H1 (cell line): Measurements from ENCODE around the gene F10. TPM values are rescaled to one million over a fixed set of nuclear protein-coding genes. Genes with fewer than 3 reads are reported as not detected.

ENCODE experiments used
- CTCF ChIA-PET: fragments of 300-600 bp; sonication (Branson Sonifier 250); formaldehyde crosslinking; loops from one replicate; lab custom pipeline; 2021; ENCODE audit not compliant: partially characterized antibody; lab: Charles Lee
- POLR2A ChIA-PET: fragments of 300-600 bp; sonication (Branson Sonifier 250); formaldehyde crosslinking; loops from one replicate; lab custom pipeline; 2021; ENCODE audit warnings: inconsistent platforms; ENCODE audit not compliant: partially characterized antibody; lab: Charles Lee
- DNase-seq, 2 experiments: peaks; one replicate each; pipeline versions ENCODE4 v3.0.0 to v3.0.0-alpha.2; 2010 to 2022; ENCODE audit warnings: low spot score in 2 of 2, low read depth in 1 of 2, mixed read lengths in 1 of 2
- FAIRE-seq: peaks from 2 replicates; lab custom pipeline; 2011; peaks lifted over from hg19 to GRCh38; lab: Jason Lieb, UNC
- H2AFZ ChIP-seq: 2 replicates; pipeline ENCODE4 v1.8.1; 2012; ENCODE audit warnings: low read length, inconsistent platforms
- H2AK5ac ChIP-seq: 2 replicates; pipeline ENCODE4 v1.6.1; 2013; ENCODE audit warnings: low read depth, low read length
- H2BK120ac ChIP-seq: replicated peaks from 2 replicates; pipeline ENCODE3; 2013; ENCODE audit warnings: low read depth, low read length, inconsistent platforms
- H2BK12ac ChIP-seq: 2 replicates; pipeline ENCODE4 v1.6.1; 2013; ENCODE audit warnings: low read depth, low read length
- H2BK15ac ChIP-seq: 2 replicates; pipeline ENCODE4 v1.6.1; 2013; ENCODE audit warnings: low read length
- H2BK20ac ChIP-seq: 2 replicates; pipeline ENCODE4 v1.6.1; 2013; ENCODE audit warnings: low read length
- H2BK5ac ChIP-seq: 2 replicates; pipeline ENCODE4 v1.6.1; 2013; ENCODE audit warnings: low read depth, low read length
- H3K14ac ChIP-seq: 2 replicates; pipeline ENCODE4 v1.6.1; 2013; ENCODE audit warnings: inconsistent platforms; ENCODE audit not compliant: insufficient read length
- H3K18ac ChIP-seq: 2 replicates; pipeline ENCODE4 v1.6.1; 2013; ENCODE audit warnings: low read length; ENCODE audit errors: extremely low read depth
- H3K23ac ChIP-seq: 2 replicates; pipeline ENCODE4 v1.6.1; 2013; ENCODE audit warnings: inconsistent platforms; ENCODE audit not compliant: insufficient read length
- H3K23me2 ChIP-seq: 2 replicates; pipeline ENCODE4 v1.6.1; 2013; ENCODE audit warnings: low read depth, low read length
- H3K27ac ChIP-seq: 2 replicates; pipeline ENCODE4 v1.6.1; 2011; ENCODE audit warnings: low read depth, low read length, inconsistent platforms
- H3K27me3 ChIP-seq, 4 experiments: replicated peaks in 1 of 4; 1 replicate in 1 of 4; 2 replicates in 3 of 4; pipeline versions ENCODE4 v1.6.1 to v1.8.1; 2011 to 2013; ENCODE audit warnings: low read length in 3 of 4, mild to moderate bottlenecking in 3 of 4, inconsistent platforms in 2 of 4, mixed read lengths in 2 of 4, moderate library complexity in 1 of 4; ENCODE audit not compliant: control insufficient read depth in 3 of 4, insufficient read depth in 3 of 4; ENCODE audit errors: extremely low read depth in 1 of 4
- H3K36me3 ChIP-seq, 4 experiments: 2 replicates each; pipeline versions ENCODE4 v1.6.1 to v1.8.1; 2011 to 2013; ENCODE audit warnings: mild to moderate bottlenecking in 4 of 4, low read length in 3 of 4, moderate library complexity in 2 of 4, control low read depth in 1 of 4, inconsistent platforms in 1 of 4; ENCODE audit not compliant: insufficient read depth in 4 of 4, control insufficient read depth in 2 of 4
- H3K4ac ChIP-seq: replicated peaks from 2 replicates; pipeline ENCODE3; 2013; ENCODE audit warnings: low read length, low read depth, mixed read lengths, inconsistent platforms; ENCODE audit not compliant: insufficient read length
- H3K4me1 ChIP-seq, 4 experiments: replicated peaks in 1 of 4; 1 replicate in 1 of 4; 2 replicates in 3 of 4; pipeline versions ENCODE4 v1.6.1 to v1.8.1; 2011 to 2013; ENCODE audit warnings: low read length in 3 of 4, inconsistent platforms in 2 of 4, mixed read lengths in 1 of 4; ENCODE audit not compliant: insufficient read depth in 4 of 4, control insufficient read depth in 3 of 4
- H3K4me2 ChIP-seq, 2 experiments: 2 replicates each; pipeline versions ENCODE4 v1.6.1 to v1.8.1; 2011 to 2013; ENCODE audit warnings: low read depth in 2 of 2, low read length in 2 of 2, control low read depth in 1 of 2, inconsistent platforms in 1 of 2, mild to moderate bottlenecking in 1 of 2; ENCODE audit not compliant: insufficient read depth in 1 of 2
- H3K4me3 ChIP-seq, 4 experiments: fragments of 200-600, 300-600 bp in 1 of 4; sonication (generic), shearing (Covaris generic), sonication (Bioruptor Twin) in 1 of 4; 2 replicates each; pipeline versions ENCODE4 v1.5.1 to v1.8.1; 2011 to 2016; ENCODE audit warnings: low read length in 4 of 4, low read depth in 3 of 4, control low read depth in 2 of 4, inconsistent platforms in 2 of 4, mild to moderate bottlenecking in 2 of 4, mixed read lengths in 1 of 4, moderate library complexity in 1 of 4; ENCODE audit not compliant: insufficient read depth in 2 of 4; ENCODE audit errors: extremely low read depth in 1 of 4
- H3K56ac ChIP-seq: replicated peaks from 2 replicates; pipeline ENCODE3; 2013; ENCODE audit warnings: low read depth, mild to moderate bottlenecking, mixed read lengths, low read length, inconsistent platforms; ENCODE audit not compliant: insufficient read length
- H3K79me1 ChIP-seq: 2 replicates; pipeline ENCODE4 v1.6.1; 2013; ENCODE audit warnings: low read depth, low read length, control low read depth
- H3K79me2 ChIP-seq, 2 experiments: 2 replicates each; pipeline versions ENCODE4 v1.6.1 to v1.8.1; 2012 to 2013; ENCODE audit warnings: low read length in 2 of 2, mild to moderate bottlenecking in 2 of 2, inconsistent platforms in 1 of 2; ENCODE audit not compliant: insufficient read depth in 2 of 2, control insufficient read depth in 1 of 2
- H3K9ac ChIP-seq, 4 experiments: replicated peaks in 1 of 4; 1 replicate in 1 of 4; 2 replicates in 3 of 4; pipeline versions ENCODE4 v1.6.1 to v1.8.1; 2011 to 2013; ENCODE audit warnings: low read depth in 3 of 4, low read length in 3 of 4, control low read depth in 2 of 4, mild to moderate bottlenecking in 2 of 4, moderate library complexity in 2 of 4, inconsistent platforms in 1 of 4; ENCODE audit errors: extremely low read depth in 1 of 4
- H3K9me3 ChIP-seq, 2 experiments: 2 replicates each; pipeline versions ENCODE4 v1.6.1 to v1.8.1; 2012 to 2013; ENCODE audit warnings: mild to moderate bottlenecking in 2 of 2, moderate library complexity in 2 of 2, control low read depth in 1 of 2, inconsistent platforms in 1 of 2, low read depth in 1 of 2, low read length in 1 of 2, mixed read lengths in 1 of 2; ENCODE audit not compliant: insufficient read depth in 2 of 2
- H4K20me1 ChIP-seq, 2 experiments: replicated peaks in 1 of 2; 2 replicates each; pipeline versions ENCODE3 to v1.8.1; 2011 to 2013; ENCODE audit warnings: inconsistent platforms in 2 of 2, low read length in 2 of 2, mild to moderate bottlenecking in 1 of 2; ENCODE audit not compliant: insufficient read depth in 2 of 2, control insufficient read depth in 1 of 2
- H4K5ac ChIP-seq: 2 replicates; pipeline ENCODE4 v1.6.1; 2013; ENCODE audit warnings: low read length, low read depth, mixed read lengths, inconsistent platforms; ENCODE audit not compliant: insufficient read length
- H4K8ac ChIP-seq: 2 replicates; pipeline ENCODE4 v1.8.0; 2013; ENCODE audit warnings: mild to moderate bottlenecking, moderate library complexity, low read length, inconsistent platforms; ENCODE audit not compliant: insufficient read depth; ENCODE audit errors: extremely low read depth
- H4K91ac ChIP-seq: replicated peaks from 2 replicates; pipeline ENCODE3; 2013; ENCODE audit warnings: low read length, mixed read lengths, inconsistent platforms; ENCODE audit not compliant: insufficient read length
- CBX8 ChIP-seq: fragments of 300-800, 300-1000 bp; sonication (generic); IDR thresholded peaks from 2 replicates; pipeline ENCODE4 v1.7.1; 2016; ENCODE audit warnings: low read depth, low read length, borderline replicate concordance
- EZH2 ChIP-seq: fragments of 200-600 bp; sonication (generic); IDR thresholded peaks from 2 replicates; pipeline ENCODE4 v1.7.1; 2012; ENCODE audit warnings: low read depth, mild to moderate bottlenecking, moderate library complexity, low read length, inconsistent platforms; ENCODE audit not compliant: severe bottlenecking
- FOSL1 ChIP-seq: IDR thresholded peaks from 2 replicates; pipeline ENCODE4 v1.6.1; 2011; ENCODE audit warnings: mild to moderate bottlenecking, low read depth, low read length, moderate library complexity; ENCODE audit not compliant: insufficient read depth
- POLR2A ChIP-seq, 2 experiments: IDR thresholded peaks; 1 replicate in 1 of 2; 2 replicates in 1 of 2; pipeline ENCODE4 v1.6.1; 2011; ENCODE audit warnings: low read depth in 2 of 2, low read length in 2 of 2, mild to moderate bottlenecking in 2 of 2; ENCODE audit errors: control extremely low read depth in 1 of 2
- RAD21 ChIP-seq, 2 experiments: IDR thresholded peaks in 1 of 2; conservative IDR thresholded peaks in 1 of 2; 2 replicates each; pipeline ENCODE4 v1.6.1; 2011; ENCODE audit warnings: low read depth in 2 of 2, low read length in 2 of 2, improper control_type of control experiment in 1 of 2, inconsistent platforms in 1 of 2, mild to moderate bottlenecking in 1 of 2, moderate library complexity in 1 of 2
- RXRA ChIP-seq: IDR thresholded peaks from 2 replicates; pipeline ENCODE4 v1.6.1; 2011; ENCODE audit warnings: low read depth, mild to moderate bottlenecking, low read length, moderate library complexity; ENCODE audit not compliant: insufficient read depth
- TAF1 ChIP-seq: IDR thresholded peaks from 2 replicates; pipeline ENCODE4 v1.6.1; 2011; ENCODE audit warnings: mild to moderate bottlenecking, low read depth, low read length
- WGBS, 2 experiments: shearing (Covaris generic) in 1 of 2; methylation state at CpG; one replicate each; pipeline versions ENCODE4 v1.1.6 to v1.1.7; 2013 to 2015; ENCODE audit warnings: low lambda C conversion rate in 2 of 2, mixed read lengths in 2 of 2, inconsistent platforms in 1 of 2, low coverage in 1 of 2, missing lambda C conversion rate in 1 of 2; ENCODE audit not compliant: insufficient replicate concordance in 2 of 2, insufficient coverage in 1 of 2, insufficient read length in 1 of 2; ENCODE audit errors: extremely low coverage in 1 of 2, missing lambda C conversion rate in 1 of 2; 5-methylcytosine and 5-hydroxymethylcytosine counted together
- polyA plus RNA-seq, 7 experiments: library from polyadenylated mRNA; depleted of rRNA in 3 of 7; stranded (reverse) in 5 of 7; unstranded in 2 of 7; fragments of >200 nt in 5 of 7; fragments of 200-250 nt in 2 of 7; gene quantifications; 1 replicate in 5 of 7; 2 replicates in 1 of 7; 4 replicates in 1 of 7; pipeline versions ENCODE4 v1.2.1 to v1.2.3, GENCODE V29; 2011 to 2013; ENCODE audit warnings: missing spikeins in 2 of 7, mixed read lengths in 2 of 7
- total RNA-seq: library from RNA; stranded (reverse); fragmentation: NEBNext Ultra II Directional; extraction: Animal tissue kit (Norgen Biotek cat#: 25700); gene quantifications from 2 replicates; pipeline ENCODE4 v1.2.1, GENCODE V29; 2021

F10 gene
- total and polyA plus RNA-seq, 2 of the 8 experiments (the other 6 are each of a cell fraction or from before 2014, with no cell fraction given): 2.0 to 4.2 TPM

DNA sequence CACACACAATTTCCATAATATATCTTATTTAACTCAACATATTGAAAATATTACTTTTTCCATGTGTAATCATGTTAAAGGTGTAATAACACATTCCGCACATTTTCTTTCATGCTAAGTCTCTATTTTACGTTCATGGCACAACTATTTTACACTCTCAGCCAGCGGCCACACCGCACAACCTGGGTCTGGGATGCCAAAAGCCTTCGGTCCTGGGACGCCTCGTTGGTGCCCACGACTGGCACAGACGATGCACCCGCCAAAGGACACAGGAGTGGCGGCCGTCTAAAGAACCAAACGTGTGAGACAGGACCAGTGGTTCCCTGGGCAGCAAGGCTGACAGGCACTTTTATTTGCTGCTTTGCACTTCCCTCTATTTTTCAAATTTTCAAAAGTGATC is 25.8 kb downstream of the F10 start:
- ChIA-PET CTCF (interaction anchor here (0.7 to 2.9 kb wide), 3 partner anchors 17 to 205 kb away, joined by 3 to 7 read pairs (median 3); no protein-coding TSS in a partner anchor), POLR2A (no interaction called here)
- Histone ChIP-seq H3K4me1 (peaks cover 0 to 7% (median 3%) of the 10 kb centered on the region in 4 experiments; a peak in 5 of 7 replicates), H3K23me2 (peaks cover 8% of the 10 kb centered on the region; the same call in 1 of the 2 replicates), H3K36me3 (no peaks in the 10 kb centered on the region), H2BK120ac (no peak overlapping the region), H3K9ac (no peak overlapping the region), H4K91ac (no peak overlapping the region), H3K27ac (no peak overlapping the region), H3K14ac (no peak overlapping the region), H2BK15ac (no peak overlapping the region), H3K79me2 (no peaks in the 10 kb centered on the region), H3K79me1 (no peaks in the 10 kb centered on the region), H2BK12ac (no peak overlapping the region), H2BK5ac (no peak overlapping the region), H4K8ac (no peak overlapping the region), H4K20me1 (no peaks in the 10 kb centered on the region), H3K4me2 (no peak overlapping the region), H3K56ac (no peak overlapping the region), H2AFZ (no peak overlapping the region), H3K4ac (no peak overlapping the region), H4K5ac (no peak overlapping the region), H3K9me3 (no peaks in the 10 kb centered on the region), H3K18ac (no peak overlapping the region), H2BK20ac (no peak overlapping the region), H3K27me3 (peaks cover 6 to 20% (median 19%) of the 10 kb centered on the region in 4 experiments; a peak in 6 of 7 replicates), H2AK5ac (no peak overlapping the region), H3K4me3 (no peak overlapping the region), H3K23ac (no peak overlapping the region)
- FAIRE-seq (no peak), DNase-seq (no peak)
- 97% methylated on average over 13 of the region's 13 CpGs; no CpG with 5 or more reads in 1 of the 2 experiments for WGBS, 2 experiments
- TF ChIP-seq POLR2A (IDR thresholded peaks at IDR 0.05; ENCODE audit: control extremely low read depth in 1 of 2, low read depth in 2 of 2, low read length in 2 of 2) (no peak), FOSL1 (no peak), EZH2 (no peak), TAF1 (no peak), RAD21 (IDR thresholded peaks at IDR 0.05 in 1 of 2, conservative IDR thresholded peaks at IDR 0.05 in 1 of 2; ENCODE audit: low read depth in 2 of 2, low read length in 2 of 2) (no peak), CBX8 (no peak), RXRA (no peak)
